Upper lobe of left lung (tissue), 6 donors: ENCODE measurements around the gene GLI3. TPM values are rescaled to one million over a fixed set of nuclear protein-coding genes. Genes with fewer than 3 reads are reported as not detected.

Source experiments
- ATAC-seq, 2 donors: fragments of 200-7000 bp; cut with Tn5 transposase; one replicate each; pipeline ENCODE4 v1.9.1; 2022; ENCODE audit warnings: mild to moderate bottlenecking in 2 of 2, moderate library complexity in 2 of 2; ENCODE audit not compliant: low FRiP score in 2 of 2
- DNase-seq, 2 donors: peaks; one replicate each; pipeline ENCODE4 v3.0.0-alpha.2; 2019 to 2020
- H3K27ac ChIP-seq, 4 donors: fragments of 200-600 bp; sonication (generic); one replicate each; pipeline ENCODE4 v1.5.1; 2016 to 2019
- H3K27me3 ChIP-seq, 4 donors: fragments of 200-600 bp; sonication (generic); one replicate each; pipeline ENCODE4 v1.5.1; 2017 to 2019
- H3K36me3 ChIP-seq, 4 donors: fragments of 200-600 bp; sonication (generic); one replicate each; pipeline ENCODE4 v1.5.1; 2016 to 2019
- H3K4me1 ChIP-seq, 4 donors: fragments of 200-600 bp; sonication (generic); one replicate each; pipeline ENCODE4 v1.5.1; 2018 to 2019
- H3K4me3 ChIP-seq, 4 donors: fragments of 200-600 bp; sonication (generic); one replicate each; pipeline ENCODE4 v1.5.1; 2017 to 2019; ENCODE audit warnings: mild to moderate bottlenecking in 2 of 4, moderate library complexity in 1 of 4
- H3K9me3 ChIP-seq, 4 donors: fragments of 200-600 bp; sonication (generic); one replicate each; pipeline ENCODE4 v1.5.1; 2018 to 2019
- EP300 ChIP-seq, 4 donors: sonication (generic); formaldehyde crosslinking; IDR thresholded peaks; one replicate each; pipeline ENCODE4 v1.5.1; 2017; ENCODE audit warnings: antibody characterized with exemption in 4 of 4, control low read depth in 2 of 4
- POLR2A ChIP-seq, 4 donors: fragments of 450-650 bp; IDR thresholded peaks; one replicate each; pipeline ENCODE4 v1.5.1; 2016 to 2017; ENCODE audit warnings: antibody characterized with exemption in 4 of 4, mild to moderate bottlenecking in 2 of 4
- POLR2AphosphoS5 ChIP-seq, 2 donors: sonication (generic); formaldehyde crosslinking; IDR thresholded peaks; one replicate each; pipeline ENCODE4 v1.5.1; 2017; ENCODE audit warnings: antibody characterized with exemption in 2 of 2
- WGBS, 2 donors: methylation state at CpG; one replicate each; pipeline ENCODE4 v1.1.5; 2017 to 2018; 5-methylcytosine and 5-hydroxymethylcytosine counted together
- total RNA-seq, 6 donors: library from RNA; depleted of rRNA in 4 of 6; stranded (reverse); fragments of >200 nt in 4 of 6; gene quantifications; one replicate each; pipeline versions ENCODE4 v1.1.0 to v1.2.1, GENCODE V29; 2016 to 2021
- TF ChIP-seq, protein P1 (sequence below), 6 experiments: fragments of 450-650 bp in 4 of 6; fragments of 200-600 bp in 2 of 6; sonication (generic) in 2 of 6; IDR thresholded peaks; one replicate each; pipeline ENCODE4 v1.5.1; 2016 to 2019; ENCODE audit warnings: antibody characterized with exemption in 6 of 6
- donor health status: DM: no; HTN: no; CAD: no; lungs with moderate emphysema.
- donor health status: DM: no; HTN: yes; CAD: no; lungs with severe emphysema.

The GLI3 gene
- total RNA-seq, 6 donors from 2014 or later: 5.2 to 19.4 (median 14.9) TPM

DNA sequence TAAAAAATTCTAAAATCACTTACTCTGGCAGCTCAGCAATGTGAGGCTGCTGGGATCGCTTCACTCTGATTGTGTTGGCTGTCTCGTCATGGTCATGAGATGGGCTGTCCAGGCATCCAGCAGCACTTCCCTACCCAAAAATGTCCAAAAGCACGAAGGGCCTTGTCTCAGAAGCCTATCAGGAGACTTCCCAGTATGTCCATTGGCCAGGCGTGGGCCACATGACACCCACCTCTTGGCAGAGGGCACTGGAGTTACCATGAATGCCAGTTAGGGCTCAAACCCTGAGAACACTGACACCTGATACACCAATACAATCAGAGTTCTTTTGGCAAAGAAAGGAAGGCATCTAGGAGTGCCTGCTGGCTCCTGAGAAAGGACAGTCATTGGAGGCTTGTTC lies 27.0 kb upstream of the GLI3 start:
- H3K4me3 ChIP-seq: no peak overlapping the region
- no peaks in the 10 kb centered on the region for H3K4me1 ChIP-seq
- DNase-seq (no peak), ATAC-seq (peak in 1 of 2 donors; percentile 39)
- H3K27ac ChIP-seq: no peak overlapping the region
- H3K9me3 ChIP-seq: no peaks in the 10 kb centered on the region
- H3K27me3 ChIP-seq: no peaks in the 10 kb centered on the region
- no peaks in the 10 kb centered on the region for H3K36me3 ChIP-seq
- 91 to 98% methylated on average over 4 of the region's 4 CpGs for WGBS, 2 donors
- no peak for TF ChIP-seq EP300 (IDR thresholded peaks at IDR 0.05)
- no peak for TF ChIP-seq POLR2AphosphoS5 (IDR thresholded peaks at IDR 0.05)
- TF ChIP-seq, protein P1, sequence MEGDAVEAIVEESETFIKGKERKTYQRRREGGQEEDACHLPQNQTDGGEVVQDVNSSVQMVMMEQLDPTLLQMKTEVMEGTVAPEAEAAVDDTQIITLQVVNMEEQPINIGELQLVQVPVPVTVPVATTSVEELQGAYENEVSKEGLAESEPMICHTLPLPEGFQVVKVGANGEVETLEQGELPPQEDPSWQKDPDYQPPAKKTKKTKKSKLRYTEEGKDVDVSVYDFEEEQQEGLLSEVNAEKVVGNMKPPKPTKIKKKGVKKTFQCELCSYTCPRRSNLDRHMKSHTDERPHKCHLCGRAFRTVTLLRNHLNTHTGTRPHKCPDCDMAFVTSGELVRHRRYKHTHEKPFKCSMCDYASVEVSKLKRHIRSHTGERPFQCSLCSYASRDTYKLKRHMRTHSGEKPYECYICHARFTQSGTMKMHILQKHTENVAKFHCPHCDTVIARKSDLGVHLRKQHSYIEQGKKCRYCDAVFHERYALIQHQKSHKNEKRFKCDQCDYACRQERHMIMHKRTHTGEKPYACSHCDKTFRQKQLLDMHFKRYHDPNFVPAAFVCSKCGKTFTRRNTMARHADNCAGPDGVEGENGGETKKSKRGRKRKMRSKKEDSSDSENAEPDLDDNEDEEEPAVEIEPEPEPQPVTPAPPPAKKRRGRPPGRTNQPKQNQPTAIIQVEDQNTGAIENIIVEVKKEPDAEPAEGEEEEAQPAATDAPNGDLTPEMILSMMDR (IDR thresholded peaks at IDR 0.05): no peak
- no peak for TF ChIP-seq POLR2A (IDR thresholded peaks at IDR 0.05)

DNA sequence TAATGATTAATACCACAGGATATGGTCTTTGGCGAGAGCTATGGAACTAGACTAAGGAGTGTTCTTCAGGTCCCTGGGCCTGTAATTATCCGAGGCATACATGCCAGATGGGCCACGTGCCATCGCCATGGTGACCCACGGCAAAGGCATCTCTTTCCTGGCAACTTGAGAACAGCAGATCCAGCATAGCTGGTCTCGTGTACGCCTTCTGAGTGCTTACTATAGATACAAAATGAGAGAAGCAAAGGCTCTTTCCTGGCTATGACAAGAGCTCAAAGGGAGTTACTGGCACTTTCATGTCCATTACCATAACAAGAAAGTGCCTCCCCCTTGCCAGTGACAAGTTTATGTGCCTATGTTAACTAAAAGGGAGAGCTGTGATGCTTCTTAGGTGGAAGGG lies 26.0 kb upstream of the GLI3 start:
- no peak overlapping the region for H3K4me3 ChIP-seq
- no peaks in the 10 kb centered on the region for H3K36me3 ChIP-seq
- WGBS, 2 donors: 51 to 61% methylated on average over 7 of the region's 7 CpGs
- ATAC-seq (no peak), DNase-seq (peak; percentile 10 to 40)
- no peak overlapping the region for H3K27ac ChIP-seq
- H3K9me3 ChIP-seq: no peaks in the 10 kb centered on the region
- H3K4me1 ChIP-seq: no peaks in the 10 kb centered on the region
- no peaks in the 10 kb centered on the region for H3K27me3 ChIP-seq
- TF ChIP-seq EP300 (IDR thresholded peaks at IDR 0.05) (no peak), POLR2A (IDR thresholded peaks at IDR 0.05) (no peak), POLR2AphosphoS5 (IDR thresholded peaks at IDR 0.05) (no peak)
- TF ChIP-seq, protein P1 (IDR thresholded peaks at IDR 0.05): no peak

DNA sequence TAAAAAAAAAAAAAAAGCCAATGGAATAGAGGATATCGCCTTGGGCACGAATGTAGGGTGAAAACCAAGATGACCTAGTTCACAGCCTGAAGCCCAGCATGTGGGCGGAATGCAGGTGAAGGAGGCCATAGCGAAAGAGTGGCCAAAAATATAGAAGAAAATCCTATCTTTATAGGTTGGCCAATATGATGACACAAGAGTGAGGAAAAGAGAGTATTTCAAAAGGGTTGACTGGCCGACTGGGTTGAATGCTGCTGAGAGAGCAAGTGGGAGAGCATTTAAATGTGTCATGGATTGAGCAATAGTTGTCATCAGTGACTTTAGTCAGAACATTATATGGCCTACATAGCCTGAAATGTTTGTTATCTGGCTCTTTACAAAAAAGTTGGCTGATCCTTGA lies 17.2 kb upstream of the GLI3 start:
- Histone ChIP-seq H3K9me3 (peaks cover 0 to 4% (median 0%) of the 10 kb centered on the region in 4 donors), H3K4me3 (no peak overlapping the region), H3K4me1 (no peaks in the 10 kb centered on the region), H3K36me3 (no peaks in the 10 kb centered on the region), H3K27me3 (no peaks in the 10 kb centered on the region), H3K27ac (no peak overlapping the region)
- ATAC-seq (peak in 1 of 2 donors; percentile 84), DNase-seq (no peak)
- 84 to 85% methylated on average over 5 of the region's 5 CpGs for WGBS, 2 donors
- TF ChIP-seq, protein P1 (IDR thresholded peaks at IDR 0.05): no peak
- TF ChIP-seq POLR2AphosphoS5 (IDR thresholded peaks at IDR 0.05) (no peak), POLR2A (IDR thresholded peaks at IDR 0.05) (no peak), EP300 (IDR thresholded peaks at IDR 0.05) (no peak)

DNA sequence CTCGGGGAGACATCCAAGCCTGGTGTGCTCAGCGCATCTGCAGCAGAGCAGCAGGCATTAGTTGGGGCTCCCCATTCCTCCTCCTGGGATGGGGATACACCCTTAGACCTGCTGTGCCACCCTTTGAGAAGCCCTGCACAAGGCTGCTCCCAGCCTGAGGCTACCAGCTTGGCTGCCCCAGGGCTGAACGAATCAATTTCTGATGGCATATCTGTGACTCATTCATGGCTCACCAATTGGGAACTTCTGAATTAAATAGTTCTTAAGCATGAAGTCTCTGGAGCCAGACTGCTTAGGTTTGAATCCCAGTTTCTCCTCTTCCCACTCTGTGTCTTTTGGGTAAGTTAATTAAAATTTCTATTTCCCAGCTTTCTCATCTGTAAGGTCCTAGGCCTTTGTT lies 16.3 kb upstream of the GLI3 start:
- 83 to 92% methylated on average over 1 to 3 of the region's 3 CpGs for WGBS, 2 donors
- no peak for TF ChIP-seq POLR2AphosphoS5 (IDR thresholded peaks at IDR 0.05)
- no peak for TF ChIP-seq EP300 (IDR thresholded peaks at IDR 0.05)
- TF ChIP-seq, protein P1 (IDR thresholded peaks at IDR 0.05): no peak
- TF ChIP-seq POLR2A (IDR thresholded peaks at IDR 0.05): no peak
- H3K9me3 ChIP-seq: peaks cover 0 to 4% (median 0%) of the 10 kb centered on the region in 4 donors
- no peak for ATAC-seq
- no peaks in the 10 kb centered on the region for H3K4me1 ChIP-seq
- no peak overlapping the region for H3K4me3 ChIP-seq
- H3K36me3 ChIP-seq: no peaks in the 10 kb centered on the region
- no peaks in the 10 kb centered on the region for H3K27me3 ChIP-seq
- no peak overlapping the region for H3K27ac ChIP-seq
- no peak for DNase-seq

DNA sequence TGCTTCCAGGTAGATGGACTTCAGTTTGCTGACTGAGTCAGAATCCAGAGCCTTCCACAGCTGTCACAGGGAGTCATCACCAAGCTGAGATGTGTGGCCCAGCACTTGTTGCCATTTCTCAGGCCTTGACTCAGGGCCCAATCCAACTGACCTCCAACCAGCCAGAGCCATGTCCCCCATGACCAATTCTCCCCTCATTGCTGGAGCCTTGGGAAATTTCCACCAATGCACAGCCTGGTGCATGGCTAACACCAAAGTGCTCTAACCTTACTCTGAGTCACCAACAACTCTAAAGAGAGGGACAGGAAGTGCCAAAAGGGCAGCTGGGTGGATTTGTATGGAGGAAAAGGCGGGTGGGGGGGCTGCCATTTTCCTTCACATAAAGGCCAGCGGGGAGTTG lies 13.4 kb upstream of the GLI3 start:
- no peaks in the 10 kb centered on the region for H3K27me3 ChIP-seq
- H3K27ac ChIP-seq: no peak overlapping the region
- no peak for DNase-seq
- H3K36me3 ChIP-seq: no peaks in the 10 kb centered on the region
- 93 to 94% methylated on average over 2 of the region's 2 CpGs for WGBS, 2 donors
- H3K9me3 ChIP-seq: peaks cover 0 to 4% (median 0%) of the 10 kb centered on the region in 4 donors
- no peak for TF ChIP-seq POLR2AphosphoS5 (IDR thresholded peaks at IDR 0.05)
- no peak for TF ChIP-seq POLR2A (IDR thresholded peaks at IDR 0.05)
- no peak for TF ChIP-seq EP300 (IDR thresholded peaks at IDR 0.05)
- TF ChIP-seq, protein P1 (IDR thresholded peaks at IDR 0.05): no peak
- ATAC-seq: no peak
- peaks cover 0 to 4% (median 0%) of the 10 kb centered on the region in 4 donors for H3K4me1 ChIP-seq
- H3K4me3 ChIP-seq: no peak overlapping the region
